Kidney (tissue), 14 donors: ENCODE data around the gene SCUBE3. TPM values are rescaled to one million over a fixed set of nuclear protein-coding genes. Genes with fewer than 3 reads are reported as not detected.

Source experiments
- DNase-seq, 5 donors: peaks; one replicate each; pipeline ENCODE4 v3.0.0-alpha.2; 2013 to 2020
- FAIRE-seq: peaks from 2 replicates; lab custom pipeline; 2012; peaks lifted over from hg19 to GRCh38; lab: Jason Lieb, UNC
- H3K27ac ChIP-seq, 2 donors: one replicate each; pipeline ENCODE4 v1.7.0; 2013; ENCODE audit warnings: low read depth in 2 of 2, low read length in 2 of 2, inconsistent platforms in 1 of 2
- H3K27me3 ChIP-seq: one replicate; pipeline ENCODE4 v1.7.1; 2013; ENCODE audit warnings: low read length, inconsistent platforms; ENCODE audit not compliant: control insufficient read depth, insufficient read depth
- H3K36me3 ChIP-seq, 3 donors: one replicate each; pipeline versions ENCODE4 v1.7.0 to v1.7.1; 2013; ENCODE audit warnings: low read length in 3 of 3, control low read depth in 1 of 3, inconsistent platforms in 1 of 3; ENCODE audit not compliant: insufficient read depth in 3 of 3, control insufficient read depth in 2 of 3
- H3K4me1 ChIP-seq, 3 donors: one replicate each; pipeline versions ENCODE4 v1.7.0 to v1.7.1; 2013; ENCODE audit warnings: low read length in 3 of 3, inconsistent platforms in 1 of 3, low read depth in 1 of 3; ENCODE audit not compliant: control insufficient read depth in 2 of 3, insufficient read depth in 2 of 3
- H3K4me3 ChIP-seq, 3 donors: one replicate each; pipeline versions ENCODE4 v1.7.0 to v1.8.1; 2013; ENCODE audit warnings: low read length in 3 of 3, control low read depth in 1 of 3, inconsistent platforms in 1 of 3
- H3K9ac ChIP-seq, 3 donors: one replicate each; pipeline versions ENCODE4 v1.7.0 to v1.7.1; 2013; ENCODE audit warnings: low read length in 3 of 3, control low read depth in 1 of 3, inconsistent platforms in 1 of 3
- H3K9me3 ChIP-seq, 3 donors: one replicate each; pipeline versions ENCODE4 v1.7.0 to v1.7.1; 2013; ENCODE audit warnings: low read length in 3 of 3, control low read depth in 1 of 3, inconsistent platforms in 1 of 3; ENCODE audit not compliant: control insufficient read depth in 2 of 3, insufficient read depth in 1 of 3
- intact Hi-C: fragments of 100-400 bp; cut with DNase I; formaldehyde crosslinking; loops from one replicate; pipeline ENCODE4 v1.11.1; 2022
- polyA plus RNA-seq: library from polyadenylated mRNA; stranded (reverse); fragments of 350-450 nt; fragmentation: Illumina TruSeq; extraction: RNeasy Lipid Tissue Mini Kit (QIAGEN cat#74804); gene quantifications from one replicate; pipeline ENCODE4 v1.2.3, GENCODE V29; 2014; ENCODE audit warnings: low read depth, low replicate concordance; ENCODE audit not compliant: insufficient read depth
- total RNA-seq: library from RNA; stranded (reverse); fragmentation: NEBNext Ultra II Directional; extraction: Animal tissue kit (Norgen Biotek cat#: 25700); gene quantifications from one replicate; pipeline ENCODE4 v1.2.1, GENCODE V29; 2021
- TF ChIP-seq, protein P1 (sequence below): IDR thresholded peaks from 3 replicates; pipeline ENCODE4 v1.5.1; 2012; ENCODE audit warnings: mild to moderate bottlenecking, moderate library complexity, borderline replicate concordance; ENCODE audit not compliant: insufficient read depth; ENCODE audit errors: extremely low read depth
- donor health status: control.
- donor health status: control.
- donor health status: control.
- donor health status: control.
- donor health status: control.
- donor health status: DM: yes; HTN: yes; CAD: no.
- donor health status: Normal renal cell carcinoma (clear cell type).

SCUBE3 gene
- total and polyA plus RNA-seq, 2 donors from 2014 or later = 2.5 to 4.5 TPM

DNA sequence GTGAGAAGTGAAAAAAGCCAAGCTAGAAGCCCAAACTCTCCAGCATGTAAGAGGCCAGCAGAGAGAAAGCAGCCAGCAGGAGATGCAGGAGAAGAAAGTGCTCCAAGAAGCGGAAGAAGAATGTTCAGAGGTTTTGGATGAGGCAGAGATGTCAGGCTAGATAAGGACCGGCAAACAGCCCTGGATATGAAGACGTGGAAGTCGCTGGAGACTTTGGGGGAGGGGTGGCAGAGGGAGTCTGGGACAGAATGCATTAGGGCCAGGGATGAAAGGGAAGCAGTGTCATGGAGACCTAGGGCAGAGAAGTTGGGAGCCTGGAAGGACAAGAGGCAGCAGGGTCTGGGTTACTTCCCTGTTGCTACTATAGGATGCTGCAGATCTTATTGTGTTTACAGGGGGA lies 5.3 kb upstream of the SCUBE3 start:
- intact Hi-C loops = no loop called here
- H3K27me3 ChIP-seq = no peaks in the 10 kb centered on the region
- H3K27ac ChIP-seq = no peak overlapping the region
- TF ChIP-seq, protein P1, sequence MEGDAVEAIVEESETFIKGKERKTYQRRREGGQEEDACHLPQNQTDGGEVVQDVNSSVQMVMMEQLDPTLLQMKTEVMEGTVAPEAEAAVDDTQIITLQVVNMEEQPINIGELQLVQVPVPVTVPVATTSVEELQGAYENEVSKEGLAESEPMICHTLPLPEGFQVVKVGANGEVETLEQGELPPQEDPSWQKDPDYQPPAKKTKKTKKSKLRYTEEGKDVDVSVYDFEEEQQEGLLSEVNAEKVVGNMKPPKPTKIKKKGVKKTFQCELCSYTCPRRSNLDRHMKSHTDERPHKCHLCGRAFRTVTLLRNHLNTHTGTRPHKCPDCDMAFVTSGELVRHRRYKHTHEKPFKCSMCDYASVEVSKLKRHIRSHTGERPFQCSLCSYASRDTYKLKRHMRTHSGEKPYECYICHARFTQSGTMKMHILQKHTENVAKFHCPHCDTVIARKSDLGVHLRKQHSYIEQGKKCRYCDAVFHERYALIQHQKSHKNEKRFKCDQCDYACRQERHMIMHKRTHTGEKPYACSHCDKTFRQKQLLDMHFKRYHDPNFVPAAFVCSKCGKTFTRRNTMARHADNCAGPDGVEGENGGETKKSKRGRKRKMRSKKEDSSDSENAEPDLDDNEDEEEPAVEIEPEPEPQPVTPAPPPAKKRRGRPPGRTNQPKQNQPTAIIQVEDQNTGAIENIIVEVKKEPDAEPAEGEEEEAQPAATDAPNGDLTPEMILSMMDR = no peak
- FAIRE-seq (no peak), DNase-seq (no peak)
- no peak overlapping the region for H3K4me3 ChIP-seq
- no peaks in the 10 kb centered on the region for H3K36me3 ChIP-seq
- peaks cover 0 to 4% (median 0%) of the 10 kb centered on the region in 3 donors for H3K4me1 ChIP-seq
- no peaks in the 10 kb centered on the region for H3K9me3 ChIP-seq
- H3K9ac ChIP-seq = no peak overlapping the region

DNA sequence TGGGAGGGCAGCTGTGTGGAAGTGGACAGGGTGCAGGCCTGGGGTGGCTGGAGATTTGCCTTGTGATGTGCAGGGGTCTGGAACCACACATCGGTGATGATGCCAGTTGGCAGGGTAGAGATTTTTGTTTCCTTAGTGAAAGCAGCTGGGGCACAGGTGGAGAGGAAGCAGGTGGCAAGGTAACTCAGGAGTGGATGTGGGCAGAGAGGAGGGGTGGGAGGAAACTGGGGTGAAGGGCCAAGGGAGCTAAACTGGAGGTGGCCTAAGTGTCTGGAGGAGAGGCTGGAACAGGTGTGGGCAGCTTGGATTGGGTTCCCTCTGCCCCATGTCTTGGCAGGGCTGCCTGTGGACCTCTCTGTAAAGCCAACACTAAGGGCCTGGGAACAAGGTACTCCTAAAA lies 4.7 kb upstream of the SCUBE3 start:
- H3K36me3 ChIP-seq = no peaks in the 10 kb centered on the region
- no peak for DNase-seq
- TF ChIP-seq, protein P1 = no peak
- no peak overlapping the region for H3K4me3 ChIP-seq
- H3K4me1 ChIP-seq = peaks cover 0 to 5% (median 0%) of the 10 kb centered on the region in 3 donors
- no peaks in the 10 kb centered on the region for H3K27me3 ChIP-seq
- no peak for FAIRE-seq
- intact Hi-C loops = no loop called here
- no peaks in the 10 kb centered on the region for H3K9me3 ChIP-seq
- no peak overlapping the region for H3K9ac ChIP-seq
- H3K27ac ChIP-seq = no peak overlapping the region

DNA sequence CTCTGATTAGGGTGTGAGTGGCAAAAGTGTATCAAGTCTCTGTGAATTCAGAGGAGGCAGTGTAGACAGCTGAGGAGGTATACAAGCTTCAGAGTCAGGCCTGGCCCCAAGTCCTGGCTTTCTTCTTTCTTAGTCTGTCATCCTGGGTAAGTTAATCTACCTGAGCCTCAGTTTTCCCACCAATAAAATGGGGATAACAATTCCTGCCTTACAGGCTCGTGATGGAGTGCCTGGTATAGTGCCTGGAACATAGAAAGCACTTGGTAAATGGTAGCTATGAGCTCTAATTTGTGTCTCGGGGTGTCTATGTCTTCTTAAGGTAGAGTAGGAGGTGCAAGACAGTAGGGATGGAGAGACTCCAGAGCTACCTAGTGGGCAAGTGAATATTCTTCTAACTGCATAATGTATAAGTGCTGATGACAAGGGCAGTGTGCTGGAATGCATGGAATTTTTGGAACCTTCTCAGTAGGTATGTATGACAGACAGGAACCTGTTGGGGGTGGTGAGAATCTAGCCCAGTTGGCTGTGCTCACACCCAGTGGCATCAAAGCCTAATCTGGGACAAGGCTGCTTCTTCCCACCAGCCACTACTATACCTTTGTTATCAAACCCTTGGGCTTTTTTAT lies 4.0 kb upstream of the SCUBE3 start:
- no peak for FAIRE-seq
- DNase-seq = no peak
- Histone ChIP-seq H3K27me3 (no peaks in the 10 kb centered on the region), H3K9me3 (no peaks in the 10 kb centered on the region), H3K27ac (no peak overlapping the region), H3K9ac (no peak overlapping the region), H3K4me3 (no peak overlapping the region), H3K36me3 (no peaks in the 10 kb centered on the region), H3K4me1 (peaks cover 0 to 5% (median 0%) of the 10 kb centered on the region in 3 donors)
- intact Hi-C loops = no loop called here
- TF ChIP-seq, protein P1 = no peak
